Stomach smooth muscle (tissue), 2 donors: ENCODE data around the gene KAT2A.

ENCODE experiments used
- H3K27ac ChIP-seq: one replicate; pipeline ENCODE4 v1.7.0; 2013; ENCODE audit warnings: mild to moderate bottlenecking, low read length, inconsistent platforms
- H3K27me3 ChIP-seq, 2 donors: one replicate each; pipeline ENCODE4 v1.7.0; 2013; ENCODE audit warnings: low read length in 2 of 2; ENCODE audit not compliant: insufficient read depth in 2 of 2, control insufficient read depth in 1 of 2
- H3K36me3 ChIP-seq, 2 donors: one replicate each; pipeline ENCODE4 v1.7.0; 2013; ENCODE audit warnings: low read length in 2 of 2; ENCODE audit not compliant: control insufficient read depth in 2 of 2, insufficient read depth in 2 of 2
- H3K4me1 ChIP-seq: one replicate; pipeline ENCODE4 v1.7.0; 2013; ENCODE audit warnings: low read length; ENCODE audit not compliant: control insufficient read depth, insufficient read depth
- H3K4me3 ChIP-seq, 2 donors: one replicate each; pipeline ENCODE4 v1.7.0; 2013; ENCODE audit warnings: low read length in 2 of 2
- H3K9ac ChIP-seq, 2 donors: one replicate each; pipeline ENCODE4 v1.7.0; 2013; ENCODE audit warnings: low read length in 2 of 2, mild to moderate bottlenecking in 1 of 2
- H3K9me3 ChIP-seq, 2 donors: one replicate each; pipeline ENCODE4 v1.7.0; 2013; ENCODE audit warnings: low read length in 2 of 2; ENCODE audit not compliant: control insufficient read depth in 2 of 2
- donor health status: healthy.
- donor health status: Pancreatic carcinoma.

The KAT2A gene

DNA sequence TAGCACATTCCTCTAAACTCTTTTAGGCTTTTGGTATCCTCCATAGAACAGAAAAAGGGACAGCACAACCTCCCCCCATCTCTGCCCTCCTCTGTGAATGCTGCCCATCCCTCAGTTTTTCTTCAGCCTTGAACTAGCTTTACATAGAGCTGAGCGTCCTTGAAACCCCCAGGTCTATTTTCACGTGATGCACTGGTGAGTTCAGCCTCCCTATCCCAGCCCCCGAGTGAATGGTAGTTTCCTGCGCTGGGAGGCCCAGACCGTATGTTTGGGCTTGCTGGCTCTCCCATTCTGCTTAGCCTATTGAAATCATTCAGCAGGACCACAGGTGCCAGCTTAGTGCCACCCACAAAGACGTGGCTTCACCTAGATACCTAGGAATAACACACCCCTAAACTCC lies 45.4 kb downstream of the KAT2A start:
- Histone ChIP-seq H3K4me1 (peaks cover 6% of the 10 kb centered on the region), H3K36me3 (no peaks in the 10 kb centered on the region), H3K27me3 (peaks cover 20 to 27% of the 10 kb centered on the region in 2 donors), H3K27ac (no peak overlapping the region), H3K9ac (no peak overlapping the region), H3K9me3 (no peaks in the 10 kb centered on the region), H3K4me3 (no peak overlapping the region)

GRCh38 chr17:42072323-42073187 lies 48.6 kb downstream of the KAT2A start:
- H3K36me3 ChIP-seq = no peaks in the 10 kb centered on the region
- H3K27me3 ChIP-seq = peaks cover 24 to 36% of the 10 kb centered on the region in 2 donors
- no peaks in the 10 kb centered on the region for H3K9me3 ChIP-seq
- H3K4me1 ChIP-seq = peaks cover 6% of the 10 kb centered on the region
- no peak overlapping the region for H3K27ac ChIP-seq
- peak overlapping the region in 1 of 2 donors; percentile 40 for H3K4me3 ChIP-seq
- no peak overlapping the region for H3K9ac ChIP-seq

GRCh38 chr17:42071810-42072209 lies 49.4 kb downstream of the KAT2A start:
- Histone ChIP-seq H3K27me3 (peaks cover 25 to 38% of the 10 kb centered on the region in 2 donors), H3K27ac (no peak overlapping the region), H3K9me3 (no peaks in the 10 kb centered on the region), H3K4me1 (peaks cover 9% of the 10 kb centered on the region), H3K36me3 (no peaks in the 10 kb centered on the region), H3K9ac (no peak overlapping the region), H3K4me3 (no peak overlapping the region)

GRCh38 chr17:42068979-42069378 lies 52.2 kb downstream of the KAT2A start:
- no peaks in the 10 kb centered on the region for H3K36me3 ChIP-seq
- no peak overlapping the region for H3K9ac ChIP-seq
- H3K4me3 ChIP-seq = no peak overlapping the region
- H3K9me3 ChIP-seq = no peaks in the 10 kb centered on the region
- no peak overlapping the region for H3K27ac ChIP-seq
- peaks cover 9% of the 10 kb centered on the region for H3K4me1 ChIP-seq
- peaks cover 25 to 36% of the 10 kb centered on the region in 2 donors for H3K27me3 ChIP-seq

GRCh38 chr17:42067371-42068091 lies 53.6 kb downstream of the KAT2A start:
- Histone ChIP-seq H3K27me3 (peaks cover 15 to 24% of the 10 kb centered on the region in 2 donors), H3K36me3 (no peaks in the 10 kb centered on the region), H3K4me3 (no peak overlapping the region), H3K9me3 (no peaks in the 10 kb centered on the region), H3K27ac (no peak overlapping the region), H3K9ac (no peak overlapping the region), H3K4me1 (peaks cover 8% of the 10 kb centered on the region)

- no peaks in the 10 kb centered on the region for H3K9me3 ChIP-seq
- H3K4me1 ChIP-seq = peaks cover 3% of the 10 kb centered on the region
- H3K9ac ChIP-seq = no peak overlapping the region
- H3K27ac ChIP-seq = no peak overlapping the region
- H3K36me3 ChIP-seq = no peaks in the 10 kb centered on the region
- peaks cover 7 to 8% of the 10 kb centered on the region in 2 donors for H3K27me3 ChIP-seq
- no peak overlapping the region for H3K4me3 ChIP-seq
Measured at GRCh38 chr17:42065201-42065600, 56.0 kb downstream of the KAT2A start.
